HEK293 (cell line): Measurements from ENCODE around the gene TLL2.

ENCODE experiments used
- EGR2 ChIP-seq: fragments of 450-650 bp; formaldehyde crosslinking; IDR thresholded peaks from 2 replicates; pipeline ENCODE4 v1.5.1; 2016; ENCODE audit warnings: low read depth, missing biosample characterization, missing genetic modification characterization
- FEZF1 ChIP-seq: fragments of 450-650 bp; formaldehyde crosslinking; IDR thresholded peaks from 2 replicates; pipeline ENCODE4 v1.5.1; 2016; ENCODE audit warnings: missing biosample characterization, missing genetic modification characterization
- HOXC10 ChIP-seq: sonication (generic); formaldehyde crosslinking; IDR thresholded peaks from 2 replicates; pipeline ENCODE4 v1.8.1; 2023; ENCODE audit warnings: mild to moderate bottlenecking, missing genetic modification reagents
- KLF1 ChIP-seq: fragments of 450-650 bp; formaldehyde crosslinking; IDR thresholded peaks from 2 replicates; pipeline ENCODE4 v1.5.1; 2016; ENCODE audit warnings: missing biosample characterization, missing genetic modification characterization
- KLF9 ChIP-seq: fragments of 450-650 bp; formaldehyde crosslinking; IDR thresholded peaks from 2 replicates; pipeline ENCODE4 v1.5.1; 2016; ENCODE audit warnings: missing biosample characterization, missing genetic modification characterization, low read depth
- SCRT1 ChIP-seq: fragments of 450-650 bp; formaldehyde crosslinking; IDR thresholded peaks from 2 replicates; pipeline ENCODE4 v1.5.1; 2016; ENCODE audit warnings: missing biosample characterization, missing genetic modification characterization, borderline replicate concordance
- SP2 ChIP-seq: fragments of 450-650 bp; formaldehyde crosslinking; IDR thresholded peaks from 2 replicates; pipeline ENCODE4 v1.5.1; 2016; ENCODE audit warnings: missing biosample characterization, missing genetic modification characterization
- SP3 ChIP-seq: fragments of 450-650 bp; formaldehyde crosslinking; IDR thresholded peaks from 2 replicates; pipeline ENCODE4 v1.5.1; 2016; ENCODE audit warnings: missing biosample characterization, missing genetic modification characterization
- WT1 ChIP-seq: fragments of 450-650 bp; formaldehyde crosslinking; IDR thresholded peaks from 2 replicates; pipeline ENCODE4 v1.5.1; 2016; ENCODE audit warnings: missing biosample characterization, missing genetic modification characterization
- ZFP37 ChIP-seq: fragments of 450-650 bp; formaldehyde crosslinking; IDR thresholded peaks from 2 replicates; pipeline ENCODE4 v1.5.1; 2016; ENCODE audit warnings: missing biosample characterization, missing genetic modification characterization
- ZNF133 ChIP-seq: fragments of 450-650 bp; formaldehyde crosslinking; IDR thresholded peaks from 2 replicates; pipeline ENCODE4 v1.5.1; 2016; ENCODE audit warnings: missing biosample characterization, missing genetic modification characterization
- ZNF155 ChIP-seq: fragments of 450-650 bp; formaldehyde crosslinking; IDR thresholded peaks from 2 replicates; pipeline ENCODE4 v1.5.1; 2016; ENCODE audit warnings: missing biosample characterization, missing genetic modification characterization
- ZNF23 ChIP-seq: fragments of 450-650 bp; formaldehyde crosslinking; IDR thresholded peaks from 2 replicates; pipeline ENCODE4 v1.5.1; 2016; ENCODE audit warnings: missing biosample characterization, missing genetic modification characterization, borderline replicate concordance
- ZNF24 ChIP-seq: fragments of 450-650 bp; formaldehyde crosslinking; IDR thresholded peaks from 2 replicates; pipeline ENCODE4 v1.5.1; 2016; ENCODE audit warnings: missing biosample characterization, missing genetic modification characterization
- ZNF248 ChIP-seq: fragments of 450-650 bp; formaldehyde crosslinking; IDR thresholded peaks from 2 replicates; pipeline ENCODE4 v1.5.1; 2017; ENCODE audit warnings: missing biosample characterization, missing genetic modification characterization
- ZNF324 ChIP-seq: fragments of 450-650 bp; formaldehyde crosslinking; IDR thresholded peaks from 2 replicates; pipeline ENCODE4 v1.5.1; 2016; ENCODE audit warnings: missing biosample characterization, missing genetic modification characterization
- ZNF354C ChIP-seq: fragments of 450-650 bp; formaldehyde crosslinking; IDR thresholded peaks from 2 replicates; pipeline ENCODE4 v1.5.1; 2016; ENCODE audit warnings: missing biosample characterization, missing genetic modification characterization, low read depth, borderline replicate concordance
- ZNF426 ChIP-seq: fragments of 450-650 bp; formaldehyde crosslinking; IDR thresholded peaks from 2 replicates; pipeline ENCODE4 v1.5.1; 2017; ENCODE audit warnings: missing biosample characterization, missing genetic modification characterization, mild to moderate bottlenecking, inconsistent platforms, moderate library complexity
- ZNF433 ChIP-seq: fragments of 450-650 bp; formaldehyde crosslinking; IDR thresholded peaks from 2 replicates; pipeline ENCODE4 v1.5.1; 2016; ENCODE audit warnings: missing biosample characterization, missing genetic modification characterization, low read depth
- ZNF544 ChIP-seq: fragments of 450-650 bp; formaldehyde crosslinking; IDR thresholded peaks from 2 replicates; pipeline ENCODE4 v1.5.0; 2017; ENCODE audit warnings: missing biosample characterization, missing genetic modification characterization
- ZNF548 ChIP-seq: fragments of 450-650 bp; formaldehyde crosslinking; IDR thresholded peaks from 2 replicates; pipeline ENCODE4 v1.5.1; 2016; ENCODE audit warnings: missing biosample characterization, missing genetic modification characterization
- ZNF555 ChIP-seq: fragments of 450-650 bp; formaldehyde crosslinking; conservative IDR thresholded peaks from 2 replicates; pipeline ENCODE4 v1.5.1; 2017; ENCODE audit warnings: missing biosample characterization, mild to moderate bottlenecking, missing genetic modification characterization, inconsistent platforms
- ZNF561 ChIP-seq: fragments of 450-650 bp; IDR thresholded peaks from 2 replicates; pipeline ENCODE4 v1.5.1; 2018; ENCODE audit warnings: missing biosample characterization, missing genetic modification characterization, borderline replicate concordance
- ZNF626 ChIP-seq: fragments of 450-650 bp; sonication (Bioruptor Pico); formaldehyde crosslinking; IDR thresholded peaks from 2 replicates; pipeline ENCODE4 v1.5.1; 2018; ENCODE audit warnings: missing biosample characterization, missing genetic modification characterization, inconsistent platforms
- ZNF658 ChIP-seq: fragments of 450-650 bp; formaldehyde crosslinking; IDR thresholded peaks from 2 replicates; pipeline ENCODE4; 2016; ENCODE audit warnings: missing biosample characterization, missing genetic modification characterization
- ZNF747 ChIP-seq: fragments of 450-650 bp; formaldehyde crosslinking; IDR thresholded peaks from 2 replicates; pipeline ENCODE4 v1.5.1; 2016; ENCODE audit warnings: missing biosample characterization, missing genetic modification characterization
- ZNF776 ChIP-seq: fragments of 450-650 bp; formaldehyde crosslinking; IDR thresholded peaks from 2 replicates; pipeline ENCODE4 v1.5.0; 2017; ENCODE audit warnings: missing biosample characterization, missing genetic modification characterization, borderline replicate concordance
- ZNF843 ChIP-seq: fragments of 450-650 bp; formaldehyde crosslinking; IDR thresholded peaks from 2 replicates; pipeline ENCODE4 v1.5.1; 2016; ENCODE audit warnings: missing biosample characterization, missing genetic modification characterization
- ZSCAN23 ChIP-seq: fragments of 450-650 bp; formaldehyde crosslinking; IDR thresholded peaks from 2 replicates; pipeline ENCODE4 v1.5.1; 2016; ENCODE audit warnings: missing biosample characterization, missing genetic modification characterization
- TF ChIP-seq, protein P1 (sequence below): fragments of 450-650 bp; formaldehyde crosslinking; IDR thresholded peaks from 2 replicates; pipeline ENCODE4; 2016; ENCODE audit warnings: missing biosample characterization, missing genetic modification characterization
- TF ChIP-seq, protein P2 (sequence below): fragments of 450-650 bp; formaldehyde crosslinking; IDR thresholded peaks from 2 replicates; pipeline ENCODE4 v1.5.1; 2016; ENCODE audit warnings: missing biosample characterization, missing genetic modification characterization
- TF ChIP-seq, protein P3 (sequence below): fragments of 450-650 bp; formaldehyde crosslinking; conservative IDR thresholded peaks from 2 replicates; pipeline ENCODE4 v1.5.1; 2016; ENCODE audit warnings: low read depth, missing biosample characterization, missing genetic modification characterization
- TF ChIP-seq, protein P4 (sequence below): fragments of 450-650 bp; formaldehyde crosslinking; IDR thresholded peaks from 2 replicates; pipeline ENCODE4 v1.5.1; 2016; ENCODE audit warnings: missing biosample characterization, missing genetic modification characterization

The TLL2 gene

DNA sequence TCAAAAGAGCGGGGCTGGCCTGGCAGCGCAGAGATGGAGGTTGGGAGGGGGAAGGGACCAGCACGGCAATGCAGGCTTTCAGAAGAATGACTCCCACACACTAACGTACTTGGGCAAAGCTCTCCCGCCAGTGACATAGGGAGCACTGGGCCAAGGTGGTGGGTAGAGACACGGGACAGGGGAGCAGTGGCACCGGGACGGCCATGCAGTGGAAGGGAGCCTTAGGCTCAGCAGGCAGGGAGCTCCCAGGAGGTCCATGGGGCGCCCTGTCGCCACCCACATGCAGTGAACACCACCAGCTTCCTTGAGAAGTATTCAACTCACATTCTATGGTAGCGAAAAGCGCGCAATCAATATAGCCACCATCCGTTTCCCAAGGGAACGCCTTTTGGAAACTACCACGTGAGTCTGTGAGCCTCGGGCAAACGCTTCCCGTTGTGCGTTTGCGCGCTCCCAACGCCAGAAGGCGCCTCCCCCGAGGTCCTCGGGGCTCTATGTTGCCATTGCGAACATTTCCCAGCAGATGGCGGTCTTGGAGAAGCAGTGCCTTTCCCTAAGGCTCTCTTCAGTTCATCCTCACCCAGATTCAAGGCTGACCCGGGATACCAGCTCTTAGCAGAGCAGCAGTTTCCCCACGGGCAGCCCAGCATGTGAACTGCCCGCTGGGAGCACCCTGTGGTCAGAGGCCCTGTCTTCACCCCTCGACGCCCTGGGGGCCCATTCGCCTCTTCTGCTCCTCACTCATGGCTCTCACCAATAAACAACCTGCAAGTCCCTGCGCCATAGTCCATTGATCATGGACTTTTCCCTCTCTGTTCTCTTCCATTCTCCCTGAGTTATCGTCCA lies 138.5 kb downstream of the TLL2 start (continued):
- TF ChIP-seq ZNF354C (tag by site-specific recombination) = no peak
- no peak for TF ChIP-seq ZNF555 (tag by site-specific recombination)
- TF ChIP-seq ZNF561 = 0 out of 2 replicates have a peak, but pooled peaks have one; percentile 61
- no peak for TF ChIP-seq EGR2 (tag by site-specific recombination)
- no peak for TF ChIP-seq ZNF426
- TF ChIP-seq ZNF433 (tag by site-specific recombination) = no peak
- no peak for TF ChIP-seq ZNF544 (tag by site-specific recombination)
- 0 out of 2 replicates have a peak, but pooled peaks have one; percentile 20 for TF ChIP-seq SP3 (tag by site-specific recombination)
- no peak for TF ChIP-seq ZNF248 (tag by site-specific recombination)
- TF ChIP-seq KLF9 (tag by site-specific recombination) = no peak
- TF ChIP-seq ZNF155 = no peak
- no peak for TF ChIP-seq ZNF23
- no peak for TF ChIP-seq ZNF133
- no peak for TF ChIP-seq ZFP37
- no peak for TF ChIP-seq SP2 (tag by site-specific recombination)
- TF ChIP-seq, protein P1, sequence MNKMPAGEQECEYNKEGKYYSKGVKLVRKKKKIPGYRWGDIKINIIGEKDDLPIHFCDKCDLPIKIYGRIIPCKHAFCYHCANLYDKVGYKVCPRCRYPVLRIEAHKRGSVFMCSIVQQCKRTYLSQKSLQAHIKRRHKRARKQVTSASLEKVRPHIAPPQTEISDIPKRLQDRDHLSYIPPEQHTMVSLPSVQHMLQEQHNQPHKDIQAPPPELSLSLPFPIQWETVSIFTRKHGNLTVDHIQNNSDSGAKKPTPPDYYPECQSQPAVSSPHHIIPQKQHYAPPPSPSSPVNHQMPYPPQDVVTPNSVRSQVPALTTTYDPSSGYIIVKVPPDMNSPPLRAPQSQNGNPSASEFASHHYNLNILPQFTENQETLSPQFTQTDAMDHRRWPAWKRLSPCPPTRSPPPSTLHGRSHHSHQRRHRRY (tag by site-specific recombination) = no peak
- TF ChIP-seq KLF1 = no peak
- no peak for TF ChIP-seq ZNF24 (tag by site-specific recombination)
- no peak for TF ChIP-seq WT1
- no peak for TF ChIP-seq ZNF843
- no peak for TF ChIP-seq ZNF776
- no peak for TF ChIP-seq ZNF747 (tag by site-specific recombination)
- TF ChIP-seq ZSCAN23 (tag by site-specific recombination) = no peak
- no peak for TF ChIP-seq HOXC10 (CRISPR knock-in tag)
- TF ChIP-seq SCRT1 (tag by site-specific recombination) = no peak
- no peak for TF ChIP-seq ZNF626 (tag by site-specific recombination)
- TF ChIP-seq, protein P2, sequence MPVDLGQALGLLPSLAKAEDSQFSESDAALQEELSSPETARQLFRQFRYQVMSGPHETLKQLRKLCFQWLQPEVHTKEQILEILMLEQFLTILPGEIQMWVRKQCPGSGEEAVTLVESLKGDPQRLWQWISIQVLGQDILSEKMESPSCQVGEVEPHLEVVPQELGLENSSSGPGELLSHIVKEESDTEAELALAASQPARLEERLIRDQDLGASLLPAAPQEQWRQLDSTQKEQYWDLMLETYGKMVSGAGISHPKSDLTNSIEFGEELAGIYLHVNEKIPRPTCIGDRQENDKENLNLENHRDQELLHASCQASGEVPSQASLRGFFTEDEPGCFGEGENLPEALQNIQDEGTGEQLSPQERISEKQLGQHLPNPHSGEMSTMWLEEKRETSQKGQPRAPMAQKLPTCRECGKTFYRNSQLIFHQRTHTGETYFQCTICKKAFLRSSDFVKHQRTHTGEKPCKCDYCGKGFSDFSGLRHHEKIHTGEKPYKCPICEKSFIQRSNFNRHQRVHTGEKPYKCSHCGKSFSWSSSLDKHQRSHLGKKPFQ = no peak
- TF ChIP-seq ZNF658 (tag by site-specific recombination) = no peak
- TF ChIP-seq, protein P3, sequence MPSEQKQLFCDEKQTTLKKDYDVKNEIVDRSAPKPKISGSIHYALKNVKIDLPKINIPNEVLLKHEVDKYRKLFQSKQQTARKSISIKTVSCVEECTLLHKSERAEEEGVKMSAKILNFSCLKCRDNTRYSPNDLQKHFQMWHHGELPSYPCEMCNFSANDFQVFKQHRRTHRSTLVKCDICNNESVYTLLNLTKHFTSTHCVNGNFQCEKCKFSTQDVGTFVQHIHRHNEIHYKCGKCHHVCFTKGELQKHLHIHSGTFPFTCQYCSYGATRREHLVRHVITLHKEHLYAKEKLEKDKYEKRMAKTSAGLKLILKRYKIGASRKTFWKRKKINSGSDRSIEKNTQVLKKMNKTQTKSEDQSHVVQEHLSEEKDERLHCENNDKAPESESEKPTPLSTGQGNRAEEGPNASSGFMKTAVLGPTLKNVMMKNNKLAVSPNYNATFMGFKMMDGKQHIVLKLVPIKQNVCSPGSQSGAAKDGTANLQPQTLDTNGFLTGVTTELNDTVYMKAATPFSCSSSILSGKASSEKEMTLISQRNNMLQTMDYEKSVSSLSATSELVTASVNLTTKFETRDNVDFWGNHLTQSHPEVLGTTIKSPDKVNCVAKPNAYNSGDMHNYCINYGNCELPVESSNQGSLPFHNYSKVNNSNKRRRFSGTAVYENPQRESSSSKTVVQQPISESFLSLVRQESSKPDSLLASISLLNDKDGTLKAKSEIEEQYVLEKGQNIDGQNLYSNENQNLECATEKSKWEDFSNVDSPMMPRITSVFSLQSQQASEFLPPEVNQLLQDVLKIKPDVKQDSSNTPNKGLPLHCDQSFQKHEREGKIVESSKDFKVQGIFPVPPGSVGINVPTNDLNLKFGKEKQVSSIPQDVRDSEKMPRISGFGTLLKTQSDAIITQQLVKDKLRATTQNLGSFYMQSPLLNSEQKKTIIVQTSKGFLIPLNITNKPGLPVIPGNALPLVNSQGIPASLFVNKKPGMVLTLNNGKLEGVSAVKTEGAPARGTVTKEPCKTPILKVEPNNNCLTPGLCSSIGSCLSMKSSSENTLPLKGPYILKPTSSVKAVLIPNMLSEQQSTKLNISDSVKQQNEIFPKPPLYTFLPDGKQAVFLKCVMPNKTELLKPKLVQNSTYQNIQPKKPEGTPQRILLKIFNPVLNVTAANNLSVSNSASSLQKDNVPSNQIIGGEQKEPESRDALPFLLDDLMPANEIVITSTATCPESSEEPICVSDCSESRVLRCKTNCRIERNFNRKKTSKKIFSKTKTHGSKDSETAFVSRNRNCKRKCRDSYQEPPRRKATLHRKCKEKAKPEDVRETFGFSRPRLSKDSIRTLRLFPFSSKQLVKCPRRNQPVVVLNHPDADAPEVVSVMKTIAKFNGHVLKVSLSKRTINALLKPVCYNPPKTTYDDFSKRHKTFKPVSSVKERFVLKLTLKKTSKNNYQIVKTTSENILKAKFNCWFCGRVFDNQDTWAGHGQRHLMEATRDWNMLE (tag by site-specific recombination) = no peak
- no peak for TF ChIP-seq FEZF1 (tag by site-specific recombination)
- no peak for TF ChIP-seq ZNF324
- TF ChIP-seq, protein P4, sequence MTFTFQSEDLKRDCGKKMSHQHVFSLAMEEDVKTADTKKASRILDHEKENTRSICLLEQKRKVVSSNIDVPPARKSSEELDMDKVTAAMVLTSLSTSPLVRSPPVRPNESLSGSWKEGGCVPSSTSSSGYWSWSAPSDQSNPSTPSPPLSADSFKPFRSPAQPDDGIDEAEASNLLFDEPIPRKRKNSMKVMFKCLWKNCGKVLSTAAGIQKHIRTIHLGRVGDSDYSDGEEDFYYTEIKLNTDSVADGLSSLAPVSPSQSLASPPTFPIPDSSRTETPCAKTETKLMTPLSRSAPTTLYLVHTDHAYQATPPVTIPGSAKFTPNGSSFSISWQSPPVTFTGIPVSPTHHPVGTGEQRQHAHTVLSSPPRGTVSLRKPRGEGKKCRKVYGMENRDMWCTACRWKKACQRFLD (tag by site-specific recombination) = no peak
- no peak for TF ChIP-seq ZNF548 (tag by site-specific recombination)
